GM23248 (cell line): ENCODE results near the gene ATP5F1B. TPM values are rescaled to one million over a fixed set of nuclear protein-coding genes. Genes with fewer than 3 reads are reported as not detected.

Experiments
- DNase-seq: peaks from one replicate; pipeline ENCODE4 v3.0.0-alpha.2; 2015
- H2AFZ ChIP-seq: fragments of 200-600 bp; sonication (generic); 2 replicates; pipeline ENCODE4 v1.6.1; 2016; ENCODE audit warnings: antibody characterized with exemption
- H3F3A ChIP-seq: fragments of 200-600 bp; sonication (generic); 2 replicates; pipeline ENCODE4 v1.6.1; 2016; ENCODE audit warnings: mild to moderate bottlenecking, antibody characterized with exemption, mixed run types; ENCODE audit not compliant: insufficient read depth
- H3K27ac ChIP-seq: fragments of 200-600 bp; sonication (generic); 2 replicates; pipeline ENCODE4 v1.5.1; 2016; ENCODE audit warnings: mild to moderate bottlenecking
- H3K27me3 ChIP-seq: fragments of 200-600 bp; sonication (generic); replicated peaks from 2 replicates; pipeline ENCODE4 v1.6.1; 2016; ENCODE audit warnings: mild to moderate bottlenecking; ENCODE audit not compliant: insufficient read depth
- H3K36me3 ChIP-seq: fragments of 200-600 bp; sonication (generic); 2 replicates; pipeline ENCODE4 v1.6.1; 2016; ENCODE audit warnings: low read depth, mild to moderate bottlenecking
- H3K4me1 ChIP-seq: fragments of 200-600 bp; sonication (generic); 2 replicates; pipeline ENCODE4 v1.6.1; 2016; ENCODE audit warnings: mild to moderate bottlenecking; ENCODE audit not compliant: insufficient read depth
- H3K4me2 ChIP-seq: fragments of 200-600 bp; sonication (generic); one replicate; pipeline ENCODE4 v1.6.1; 2016; ENCODE audit warnings: mild to moderate bottlenecking; ENCODE audit not compliant: unreplicated experiment
- H3K4me3 ChIP-seq: fragments of 200-600 bp; sonication (generic); 2 replicates; pipeline ENCODE4 v1.5.1; 2016; ENCODE audit warnings: mild to moderate bottlenecking
- H3K79me2 ChIP-seq: fragments of 200-600 bp; sonication (generic); 2 replicates; pipeline ENCODE4 v1.6.1; 2016; ENCODE audit warnings: mild to moderate bottlenecking; ENCODE audit not compliant: insufficient read depth
- H3K9ac ChIP-seq: fragments of 200-600 bp; sonication (generic); 2 replicates; pipeline ENCODE4 v1.6.1; 2016; ENCODE audit warnings: mild to moderate bottlenecking
- H3K9me2 ChIP-seq: fragments of 200-600 bp; sonication (generic); 2 replicates; pipeline ENCODE4 v1.6.1; 2016; ENCODE audit warnings: mixed run types, mild to moderate bottlenecking, moderate library complexity; ENCODE audit not compliant: insufficient read depth
- H3K9me3 ChIP-seq: fragments of 200-600 bp; sonication (generic); one replicate; pipeline ENCODE4 v1.6.1; 2017; ENCODE audit warnings: low read depth
- H4K20me1 ChIP-seq: fragments of 200-600 bp; sonication (generic); 2 replicates; pipeline ENCODE4 v1.6.0; 2016; ENCODE audit not compliant: insufficient read depth
- EZH2 ChIP-seq: fragments of 200-600 bp; sonication (generic); IDR thresholded peaks from 2 replicates; pipeline ENCODE4 v1.6.1; 2018; ENCODE audit warnings: antibody characterized with exemption, mild to moderate bottlenecking; ENCODE audit not compliant: insufficient read depth, poor library complexity, severe bottlenecking
- EZH2phosphoT487 ChIP-seq: fragments of 200-600 bp; sonication (generic); IDR thresholded peaks from 2 replicates; pipeline ENCODE4 v1.6.1; 2018; ENCODE audit warnings: antibody characterized with exemption, moderate library complexity, mild to moderate bottlenecking, low read depth; ENCODE audit not compliant: insufficient read depth
- WGBS, 2 experiments: methylation state at CpG; one replicate each; pipeline ENCODE4 v1.1.6; 2015 to 2017; ENCODE audit warnings: low lambda C conversion rate in 2 of 2, low coverage in 1 of 2; ENCODE audit errors: missing lambda C conversion rate in 2 of 2; 5-methylcytosine and 5-hydroxymethylcytosine counted together
- in situ Hi-C: fragments of 300-500 bp; cut with MboI; formaldehyde crosslinking; loops from 2 replicates; pipeline ENCODE4 v1.15.0; 2020
- polyA plus RNA-seq: library from polyadenylated mRNA; unstranded; fragments of >200 nt; fragmentation: Nextera tagmentation; extraction: Ambion mirVana; gene quantifications from 2 replicates; pipeline ENCODE4 v1.2.1, GENCODE V29; 2016
- total RNA-seq: library from RNA; depleted of rRNA; stranded (reverse); fragments of >200 nt; shearing (Covaris generic); gene quantifications from 2 replicates; pipeline ENCODE4 v1.2.3, GENCODE V29; 2014

Gene ATP5F1B
- total and polyA plus RNA-seq, 2 experiments from 2014 or later: 505 to 826 TPM

- peak overlapping the region; percentile 97 for H3K4me2 ChIP-seq
- peaks cover 33% of the 10 kb centered on the region for H3F3A ChIP-seq
- peak; percentile 61 for DNase-seq
- WGBS, 2 experiments: 49 to 50% methylated on average over 4 of the region's 4 CpGs
- H3K9ac ChIP-seq: peak overlapping the region; percentile 96
- H3K4me1 ChIP-seq: peaks cover 9% of the 10 kb centered on the region; the same call in 1 of the 2 replicates
- peak overlapping the region; percentile 64; the same call in 1 of the 2 replicates for H3K27ac ChIP-seq
- in situ Hi-C loops: no loop called here
- no peaks in the 10 kb centered on the region for H3K27me3 ChIP-seq
- H3K79me2 ChIP-seq: peaks cover 61% of the 10 kb centered on the region
- H4K20me1 ChIP-seq: peaks cover 13% of the 10 kb centered on the region; the same call in 1 of the 2 replicates
- peaks cover 45% of the 10 kb centered on the region for H3K36me3 ChIP-seq
- H3K9me3 ChIP-seq: no peaks in the 10 kb centered on the region
- H3K4me3 ChIP-seq: peak overlapping the region; percentile 94
- no peak overlapping the region for H2AFZ ChIP-seq
- no peaks in the 10 kb centered on the region for H3K9me2 ChIP-seq
- TF ChIP-seq EZH2phosphoT487: no peak
- no peak for TF ChIP-seq EZH2
These were observed 1.1 kb downstream of the ATP5F1B start for GRCh38 chr12:56644654-56645053.

GRCh38 chr12:56641219-56641618 is 4.6 kb downstream of the ATP5F1B start:
- DNase-seq: no peak
- Histone ChIP-seq H3K27me3 (no peaks in the 10 kb centered on the region), H3K4me2 (no peak overlapping the region), H3K4me3 (no peak overlapping the region), H3F3A (peaks cover 58% of the 10 kb centered on the region), H3K9ac (no peak overlapping the region), H4K20me1 (peaks cover 13% of the 10 kb centered on the region; the same call in 1 of the 2 replicates), H3K27ac (no peak overlapping the region), H3K9me2 (no peaks in the 10 kb centered on the region), H3K4me1 (peaks cover 17% of the 10 kb centered on the region), H3K79me2 (peaks cover 68% of the 10 kb centered on the region), H3K36me3 (peaks cover 68% of the 10 kb centered on the region), H3K9me3 (no peaks in the 10 kb centered on the region), H2AFZ (no peak overlapping the region)
- in situ Hi-C loops: no loop called here
- WGBS, 2 experiments: 81 to 90% methylated on average over 6 of the region's 6 CpGs
- no peak for TF ChIP-seq EZH2phosphoT487
- TF ChIP-seq EZH2: no peak

- no peak overlapping the region for H2AFZ ChIP-seq
- no peaks in the 10 kb centered on the region for H3K27me3 ChIP-seq
- no peak overlapping the region for H3K4me3 ChIP-seq
- 55 to 57% methylated on average over 2 of the region's 2 CpGs for WGBS, 2 experiments
- H3K9me2 ChIP-seq: no peaks in the 10 kb centered on the region
- H3F3A ChIP-seq: peaks cover 45% of the 10 kb centered on the region
- peaks cover 49% of the 10 kb centered on the region for H3K36me3 ChIP-seq
- peak overlapping the region; percentile 42 for H3K9ac ChIP-seq
- in situ Hi-C loops: no loop called here
- H4K20me1 ChIP-seq: no peaks in the 10 kb centered on the region; the same call in 1 of the 2 replicates
- H3K4me2 ChIP-seq: peak overlapping the region; percentile 17
- H3K9me3 ChIP-seq: no peaks in the 10 kb centered on the region
- peaks cover 21% of the 10 kb centered on the region for H3K4me1 ChIP-seq
- peak overlapping the region; percentile 87 for H3K27ac ChIP-seq
- peaks cover 71% of the 10 kb centered on the region for H3K79me2 ChIP-seq
- no peak for DNase-seq
- TF ChIP-seq EZH2: no peak
These were observed 8.2 kb downstream of the ATP5F1B start for GRCh38 chr12:56637621-56638020.

- H3K4me2 ChIP-seq: peak overlapping the region; percentile 83
- peak; percentile 100 for DNase-seq
- peaks cover 42% of the 10 kb centered on the region for H3K36me3 ChIP-seq
- peak overlapping the region; percentile 87 for H3K27ac ChIP-seq
- H2AFZ ChIP-seq: peak overlapping the region; percentile 76
- peaks cover 28% of the 10 kb centered on the region for H3K4me1 ChIP-seq
- peaks cover 71% of the 10 kb centered on the region for H3K79me2 ChIP-seq
- H3K9me2 ChIP-seq: no peaks in the 10 kb centered on the region
- H3K9ac ChIP-seq: peak overlapping the region; percentile 83
- no peaks in the 10 kb centered on the region for H3K9me3 ChIP-seq
- in situ Hi-C loops: no loop called here
- TF ChIP-seq EZH2phosphoT487 (no peak), EZH2 (no peak)
- H3K27me3 ChIP-seq: no peaks in the 10 kb centered on the region
- whole genome bisulfite sequencing, 2 experiments: 1 to 2% methylated on average over 12 of the region's 12 CpGs
- H3F3A ChIP-seq: peaks cover 38% of the 10 kb centered on the region
- no peaks in the 10 kb centered on the region; the same call in 1 of the 2 replicates for H4K20me1 ChIP-seq
- H3K4me3 ChIP-seq: peak overlapping the region; percentile 81
These were observed 8.9 kb downstream of the ATP5F1B start for GRCh38 chr12:56636675-56637540.
